Gastrocnemius medialis (tissue), 4 donors: ENCODE data around the gene MMP24. TPM values are rescaled to one million over a fixed set of nuclear protein-coding genes. Genes with fewer than 3 reads are reported as not detected.

Source experiments
- ATAC-seq, 2 donors: fragments of 150-250 bp; one replicate each; pipeline ENCODE4 v1.9.1; 2016
- DNase-seq, 2 donors: peaks; one replicate each; pipeline ENCODE4 v3.0.0-alpha.2; 2019
- H3K27ac ChIP-seq, 4 donors: fragments of 200-600 bp; sonication (generic); 1 replicate in 1 of 4; 2 replicates in 3 of 4; pipeline ENCODE4 v1.5.1; 2016 to 2018; ENCODE audit warnings: mild to moderate bottlenecking in 2 of 4, moderate library complexity in 1 of 4
- H3K27me3 ChIP-seq, 3 donors: fragments of 200-600 bp; sonication (generic) in 2 of 3; 1 replicate in 1 of 3; 2 replicates in 2 of 3; pipeline versions ENCODE4 v1.5.1 to v1.6.0; 2016 to 2019; ENCODE audit warnings: mild to moderate bottlenecking in 1 of 3, moderate library complexity in 1 of 3
- H3K36me3 ChIP-seq, 2 donors: fragments of 200-600 bp; sonication (generic) in 1 of 2; one replicate each; pipeline ENCODE4 v1.5.1; 2017 to 2018
- H3K4me1 ChIP-seq, 2 donors: fragments of 200-600 bp; sonication (generic) in 1 of 2; one replicate each; pipeline ENCODE4 v1.5.1; 2016 to 2017; ENCODE audit warnings: mild to moderate bottlenecking in 2 of 2
- H3K4me3 ChIP-seq, 4 donors: fragments of 200-600 bp; sonication (generic) in 3 of 4; 1 replicate in 1 of 4; 2 replicates in 3 of 4; pipeline ENCODE4 v1.5.1; 2016 to 2019; ENCODE audit warnings: mild to moderate bottlenecking in 2 of 4
- H3K9me3 ChIP-seq, 3 donors: fragments of 200-600 bp; sonication (generic) in 2 of 3; 1 replicate in 1 of 3; 2 replicates in 2 of 3; pipeline ENCODE4 v1.5.1; 2016 to 2019
- POLR2A ChIP-seq, 2 donors: fragments of 450-650 bp; IDR thresholded peaks; one replicate each; pipeline ENCODE4 v1.6.1; 2017; ENCODE audit warnings: antibody characterized with exemption in 2 of 2, mild to moderate bottlenecking in 2 of 2, moderate library complexity in 2 of 2
- in situ Hi-C, 4 donors: fragments of 200-750 bp; cut with MboI; loops; one replicate each; pipeline versions ENCODE4 v1.15.0 to v1.8.0; 2017; ENCODE audit warnings: low sequenced_read_pairs in 4 of 4
- intact Hi-C: fragments of 100-400 bp; cut with DNase I; formaldehyde crosslinking; loops from one replicate; pipeline ENCODE4 v1.15.1; 2023; ENCODE audit warnings: low total_unique reads
- total RNA-seq, 4 donors: library from RNA; depleted of rRNA; stranded (reverse); fragments of >200 nt; gene quantifications; one replicate each; pipeline versions ENCODE4 v1.1.0 to v1.2.3, GENCODE V29; 2016
- TF ChIP-seq, protein P1 (sequence below), 5 experiments: fragments of 450-650 bp in 3 of 5; fragments of 200-600 bp in 2 of 5; sonication (generic) in 2 of 5; IDR thresholded peaks in 4 of 5; conservative IDR thresholded peaks in 1 of 5; 1 replicate in 4 of 5; 2 replicates in 1 of 5; pipeline ENCODE4 v1.5.1; 2016 to 2019; ENCODE audit warnings: antibody characterized with exemption in 5 of 5, mild to moderate bottlenecking in 3 of 5, moderate library complexity in 3 of 5

The MMP24 gene
- total RNA-seq, 4 donors from 2014 or later = 0.07 to 0.10 TPM; not detected in 2

- intact Hi-C loops = no loop called here
- Histone ChIP-seq H3K27me3 (no peaks in the 10 kb centered on the region), H3K27ac (peak overlapping the region; percentile 58 to 72 (median 70)), H3K4me1 (peaks cover 11 to 24% of the 10 kb centered on the region in 2 donors), H3K36me3 (no peaks in the 10 kb centered on the region), H3K9me3 (no peaks in the 10 kb centered on the region), H3K4me3 (no peak overlapping the region)
- in situ Hi-C loops = no loop called here
- peak; percentile 90 to 96 for ATAC-seq
- peak in 1 of 2 donors; percentile 8 for TF ChIP-seq POLR2A (IDR thresholded peaks at IDR 0.05)
- TF ChIP-seq, protein P1, sequence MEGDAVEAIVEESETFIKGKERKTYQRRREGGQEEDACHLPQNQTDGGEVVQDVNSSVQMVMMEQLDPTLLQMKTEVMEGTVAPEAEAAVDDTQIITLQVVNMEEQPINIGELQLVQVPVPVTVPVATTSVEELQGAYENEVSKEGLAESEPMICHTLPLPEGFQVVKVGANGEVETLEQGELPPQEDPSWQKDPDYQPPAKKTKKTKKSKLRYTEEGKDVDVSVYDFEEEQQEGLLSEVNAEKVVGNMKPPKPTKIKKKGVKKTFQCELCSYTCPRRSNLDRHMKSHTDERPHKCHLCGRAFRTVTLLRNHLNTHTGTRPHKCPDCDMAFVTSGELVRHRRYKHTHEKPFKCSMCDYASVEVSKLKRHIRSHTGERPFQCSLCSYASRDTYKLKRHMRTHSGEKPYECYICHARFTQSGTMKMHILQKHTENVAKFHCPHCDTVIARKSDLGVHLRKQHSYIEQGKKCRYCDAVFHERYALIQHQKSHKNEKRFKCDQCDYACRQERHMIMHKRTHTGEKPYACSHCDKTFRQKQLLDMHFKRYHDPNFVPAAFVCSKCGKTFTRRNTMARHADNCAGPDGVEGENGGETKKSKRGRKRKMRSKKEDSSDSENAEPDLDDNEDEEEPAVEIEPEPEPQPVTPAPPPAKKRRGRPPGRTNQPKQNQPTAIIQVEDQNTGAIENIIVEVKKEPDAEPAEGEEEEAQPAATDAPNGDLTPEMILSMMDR (IDR thresholded peaks at IDR 0.05 in 4 of 5, conservative IDR thresholded peaks at IDR 0.05 in 1 of 5) = no peak
- DNase-seq = peak; percentile 58 to 80
Observed at GRCh38 chr20:35318502-35319157, 92.1 kb downstream of the MMP24 start.

DNA sequence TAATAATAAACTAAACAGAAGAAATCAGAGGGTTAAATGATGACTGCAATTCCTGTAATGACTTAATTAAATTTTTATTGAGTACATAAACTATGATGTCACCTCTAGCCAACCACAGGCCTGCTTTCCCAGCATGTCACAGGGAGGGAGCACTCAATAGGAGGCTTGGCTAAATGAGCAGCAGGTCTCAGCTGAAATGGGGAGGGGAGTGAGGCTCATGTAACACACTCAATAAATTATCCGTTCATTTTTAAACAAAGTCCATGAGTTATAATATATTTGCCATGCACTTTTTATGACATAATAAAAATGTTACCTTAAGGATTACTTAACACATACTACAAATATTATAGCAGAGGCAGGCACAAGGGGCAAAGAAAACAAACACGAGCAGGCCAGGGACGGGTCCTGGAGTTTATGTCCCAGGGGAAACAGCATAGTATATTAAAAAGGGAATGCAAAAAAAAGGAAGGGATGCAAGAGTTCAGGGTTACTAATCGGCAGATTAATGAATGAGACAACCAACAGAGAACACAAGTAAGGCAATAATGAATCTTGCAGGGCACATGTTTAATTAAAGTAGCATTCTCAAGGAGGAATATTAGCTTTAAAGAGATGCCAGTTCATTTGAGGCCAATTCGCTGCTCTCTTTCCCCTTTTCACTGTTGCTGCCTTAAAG is 92.8 kb downstream of the MMP24 start:
- TF ChIP-seq POLR2A (IDR thresholded peaks at IDR 0.05) = no peak
- TF ChIP-seq, protein P1 (IDR thresholded peaks at IDR 0.05 in 4 of 5, conservative IDR thresholded peaks at IDR 0.05 in 1 of 5) = no peak
- intact Hi-C loops = no loop called here
- in situ Hi-C loops = no loop called here
- Histone ChIP-seq H3K27ac (peak overlapping the region in 3 of 4 donors; percentile 69 to 72 (median 72)), H3K4me1 (peaks cover 11 to 28% of the 10 kb centered on the region in 2 donors), H3K27me3 (no peaks in the 10 kb centered on the region), H3K36me3 (no peaks in the 10 kb centered on the region), H3K4me3 (no peak overlapping the region), H3K9me3 (no peaks in the 10 kb centered on the region)
- DNase-seq = no peak
- ATAC-seq = no peak

GRCh38 chr20:35319871-35320197 is 93.3 kb downstream of the MMP24 start:
- no peak for TF ChIP-seq POLR2A (IDR thresholded peaks at IDR 0.05)
- TF ChIP-seq, protein P1 (IDR thresholded peaks at IDR 0.05 in 4 of 5, conservative IDR thresholded peaks at IDR 0.05 in 1 of 5) = no peak
- ATAC-seq (no peak), DNase-seq (no peak)
- Histone ChIP-seq H3K4me3 (no peak overlapping the region), H3K4me1 (peaks cover 11 to 28% of the 10 kb centered on the region in 2 donors), H3K9me3 (no peaks in the 10 kb centered on the region), H3K27me3 (no peaks in the 10 kb centered on the region), H3K27ac (no peak overlapping the region), H3K36me3 (no peaks in the 10 kb centered on the region)
- in situ Hi-C loops (no loop called here), intact Hi-C loops (no loop called here)

DNA sequence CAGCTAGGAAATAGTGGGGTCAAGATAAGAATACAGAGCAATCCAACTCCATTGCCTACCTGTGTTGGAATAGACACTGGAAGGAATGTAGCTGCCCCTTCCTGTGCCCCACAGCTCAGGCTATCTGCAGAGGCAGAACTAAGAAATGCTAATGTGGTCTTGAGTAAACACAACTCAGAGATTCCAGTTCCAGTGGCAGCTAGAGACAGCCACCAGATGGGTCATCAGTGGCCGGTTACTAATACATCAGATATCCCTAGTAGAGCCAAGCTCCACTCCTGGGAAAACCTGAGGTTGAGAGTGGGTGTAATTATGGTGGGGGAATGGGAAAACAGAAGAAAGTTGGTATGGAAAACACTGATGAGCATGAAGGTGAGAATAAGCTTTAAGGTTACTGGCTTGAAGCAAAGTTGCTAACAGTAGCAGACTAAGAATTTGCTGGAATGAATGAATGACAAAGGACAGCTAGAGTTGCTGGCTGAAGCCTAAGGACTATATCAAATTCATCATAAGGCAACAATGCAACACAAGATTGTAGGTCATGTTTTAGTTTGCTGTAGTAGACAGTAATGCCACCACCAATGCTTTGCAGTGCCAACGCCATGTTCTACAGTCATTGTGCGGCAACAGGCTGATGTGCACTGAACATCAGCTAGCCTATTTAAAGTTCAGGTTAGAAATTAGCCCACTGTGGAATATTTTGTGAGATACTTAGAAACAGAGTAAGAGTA is 94.1 kb downstream of the MMP24 start:
- no peaks in the 10 kb centered on the region for H3K36me3 ChIP-seq

More for the DNA sequence above, 94.1 kb downstream of the MMP24 start:
- intact Hi-C loops = no loop called here
- Histone ChIP-seq H3K4me3 (no peak overlapping the region), H3K27ac (no peak overlapping the region), H3K27me3 (no peaks in the 10 kb centered on the region), H3K9me3 (no peaks in the 10 kb centered on the region), H3K4me1 (peaks cover 11 to 31% of the 10 kb centered on the region in 2 donors)
- no peak for TF ChIP-seq POLR2A (IDR thresholded peaks at IDR 0.05)
- TF ChIP-seq, protein P1 (IDR thresholded peaks at IDR 0.05 in 4 of 5, conservative IDR thresholded peaks at IDR 0.05 in 1 of 5) = no peak
- DNase-seq (no peak), ATAC-seq (no peak)
- in situ Hi-C loops = no loop called here
